ENCODE data around the gene CRISPLD2.

DNA sequence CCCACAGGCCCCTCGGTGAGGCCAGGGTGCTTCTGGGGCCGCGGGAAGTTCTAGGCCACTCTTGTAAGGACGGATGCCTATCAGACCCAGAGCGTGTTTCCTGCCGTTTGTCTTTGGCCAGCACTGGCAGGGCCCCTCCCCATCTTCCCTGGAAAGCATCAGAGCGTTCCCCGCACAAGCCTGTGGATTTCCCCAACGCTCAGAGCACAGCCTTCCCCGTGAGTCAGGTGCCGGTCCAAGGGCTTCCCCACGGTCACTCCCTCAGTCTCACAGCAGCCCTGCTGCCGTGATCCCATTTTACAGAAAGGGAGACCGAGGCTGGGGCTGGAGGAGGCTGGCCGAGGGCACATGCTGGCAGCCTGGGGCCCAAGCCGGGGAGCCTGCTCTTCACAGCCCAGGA lies 33.7 kb downstream of the CRISPLD2 start:
- no peak for TF ChIP-seq BMI1 (IDR thresholded peaks at IDR 0.05; ENCODE audit: borderline replicate concordance)
- TF ChIP-seq, protein P1, sequence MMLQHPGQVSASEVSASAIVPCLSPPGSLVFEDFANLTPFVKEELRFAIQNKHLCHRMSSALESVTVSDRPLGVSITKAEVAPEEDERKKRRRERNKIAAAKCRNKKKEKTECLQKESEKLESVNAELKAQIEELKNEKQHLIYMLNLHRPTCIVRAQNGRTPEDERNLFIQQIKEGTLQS (IDR thresholded peaks at IDR 0.05; ENCODE audit: borderline replicate concordance, extremely low read depth, low read depth, low read length), result no peak
- TF ChIP-seq, protein P2, sequence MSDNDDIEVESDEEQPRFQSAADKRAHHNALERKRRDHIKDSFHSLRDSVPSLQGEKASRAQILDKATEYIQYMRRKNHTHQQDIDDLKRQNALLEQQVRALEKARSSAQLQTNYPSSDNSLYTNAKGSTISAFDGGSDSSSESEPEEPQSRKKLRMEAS (IDR thresholded peaks at IDR 0.05; ENCODE audit: low read depth, low read length), result no peak
- TF ChIP-seq, protein P3, sequence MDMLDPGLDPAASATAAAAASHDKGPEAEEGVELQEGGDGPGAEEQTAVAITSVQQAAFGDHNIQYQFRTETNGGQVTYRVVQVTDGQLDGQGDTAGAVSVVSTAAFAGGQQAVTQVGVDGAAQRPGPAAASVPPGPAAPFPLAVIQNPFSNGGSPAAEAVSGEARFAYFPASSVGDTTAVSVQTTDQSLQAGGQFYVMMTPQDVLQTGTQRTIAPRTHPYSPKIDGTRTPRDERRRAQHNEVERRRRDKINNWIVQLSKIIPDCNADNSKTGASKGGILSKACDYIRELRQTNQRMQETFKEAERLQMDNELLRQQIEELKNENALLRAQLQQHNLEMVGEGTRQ (IDR thresholded peaks at IDR 0.05; ENCODE audit: borderline replicate concordance, low read depth, low read length), result no peak
- no peak for TF ChIP-seq EZH2 (IDR thresholded peaks at IDR 0.05; ENCODE audit: borderline replicate concordance, control insufficient read depth, low read depth, low read length)
- TF ChIP-seq, protein P4, sequence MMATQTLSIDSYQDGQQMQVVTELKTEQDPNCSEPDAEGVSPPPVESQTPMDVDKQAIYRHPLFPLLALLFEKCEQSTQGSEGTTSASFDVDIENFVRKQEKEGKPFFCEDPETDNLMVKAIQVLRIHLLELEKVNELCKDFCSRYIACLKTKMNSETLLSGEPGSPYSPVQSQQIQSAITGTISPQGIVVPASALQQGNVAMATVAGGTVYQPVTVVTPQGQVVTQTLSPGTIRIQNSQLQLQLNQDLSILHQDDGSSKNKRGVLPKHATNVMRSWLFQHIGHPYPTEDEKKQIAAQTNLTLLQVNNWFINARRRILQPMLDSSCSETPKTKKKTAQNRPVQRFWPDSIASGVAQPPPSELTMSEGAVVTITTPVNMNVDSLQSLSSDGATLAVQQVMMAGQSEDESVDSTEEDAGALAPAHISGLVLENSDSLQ (IDR thresholded peaks at IDR 0.05), result no peak
- TF ChIP-seq POLR2A (IDR thresholded peaks at IDR 0.05; ENCODE audit: low read depth, low read length), result no peak
- TF ChIP-seq, protein P5, sequence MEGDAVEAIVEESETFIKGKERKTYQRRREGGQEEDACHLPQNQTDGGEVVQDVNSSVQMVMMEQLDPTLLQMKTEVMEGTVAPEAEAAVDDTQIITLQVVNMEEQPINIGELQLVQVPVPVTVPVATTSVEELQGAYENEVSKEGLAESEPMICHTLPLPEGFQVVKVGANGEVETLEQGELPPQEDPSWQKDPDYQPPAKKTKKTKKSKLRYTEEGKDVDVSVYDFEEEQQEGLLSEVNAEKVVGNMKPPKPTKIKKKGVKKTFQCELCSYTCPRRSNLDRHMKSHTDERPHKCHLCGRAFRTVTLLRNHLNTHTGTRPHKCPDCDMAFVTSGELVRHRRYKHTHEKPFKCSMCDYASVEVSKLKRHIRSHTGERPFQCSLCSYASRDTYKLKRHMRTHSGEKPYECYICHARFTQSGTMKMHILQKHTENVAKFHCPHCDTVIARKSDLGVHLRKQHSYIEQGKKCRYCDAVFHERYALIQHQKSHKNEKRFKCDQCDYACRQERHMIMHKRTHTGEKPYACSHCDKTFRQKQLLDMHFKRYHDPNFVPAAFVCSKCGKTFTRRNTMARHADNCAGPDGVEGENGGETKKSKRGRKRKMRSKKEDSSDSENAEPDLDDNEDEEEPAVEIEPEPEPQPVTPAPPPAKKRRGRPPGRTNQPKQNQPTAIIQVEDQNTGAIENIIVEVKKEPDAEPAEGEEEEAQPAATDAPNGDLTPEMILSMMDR (IDR thresholded peaks at IDR 0.05 in 2 of 3, conservative IDR thresholded peaks at IDR 0.05 in 1 of 3; ENCODE audit: control insufficient read depth in 2 of 3, extremely low read depth in 1 of 3, insufficient read depth in 1 of 3, low read depth in 3 of 3, low read length in 3 of 3), result no peak
- TF ChIP-seq SIN3A (IDR thresholded peaks at IDR 0.05; ENCODE audit: low read depth, low read length), result no peak
- no peak for TF ChIP-seq JUND (IDR thresholded peaks at IDR 0.05; ENCODE audit: low read depth, low read length)
- TF ChIP-seq TCF3 (IDR thresholded peaks at IDR 0.05; ENCODE audit: borderline replicate concordance, insufficient read depth, low read depth, low read length), result no peak
- no peak for TF ChIP-seq TCF7 (IDR thresholded peaks at IDR 0.05; ENCODE audit: borderline replicate concordance)
- no peak for TF ChIP-seq SIX5 (IDR thresholded peaks at IDR 0.05; ENCODE audit: low read depth, low read length, severe bottlenecking)

All from GM12878 (cell line).